NCI-H748 (cell line): Measurements from ENCODE around the gene CAMTA1.

Experiments
- DNase-seq: peaks from one replicate; lab custom pipeline; 2025; ENCODE audit not compliant: unreplicated experiment; lab: John Stamatoyannopoulos, UW

Gene CAMTA1

DNA sequence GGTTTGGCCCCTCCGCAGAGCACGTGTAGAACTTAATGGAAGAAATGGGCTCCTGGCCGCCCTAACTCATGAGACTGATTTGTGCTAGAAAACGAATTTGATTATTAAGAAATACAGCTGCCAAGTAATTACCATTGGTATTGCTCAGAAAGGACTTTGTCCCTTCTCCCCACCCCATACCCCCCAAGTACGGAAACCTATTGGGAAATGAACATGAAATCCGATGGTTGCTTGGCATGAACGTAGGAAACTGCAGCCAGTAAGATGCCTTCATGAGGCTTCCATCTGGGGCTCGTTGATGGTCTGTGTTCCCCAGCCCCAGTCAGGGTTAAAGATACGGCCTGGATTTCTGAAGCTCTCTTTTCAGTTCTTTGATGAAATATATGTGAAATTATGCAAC lies 1020.2 kb downstream of the CAMTA1 start:
- no peak for DNase-seq

DNA sequence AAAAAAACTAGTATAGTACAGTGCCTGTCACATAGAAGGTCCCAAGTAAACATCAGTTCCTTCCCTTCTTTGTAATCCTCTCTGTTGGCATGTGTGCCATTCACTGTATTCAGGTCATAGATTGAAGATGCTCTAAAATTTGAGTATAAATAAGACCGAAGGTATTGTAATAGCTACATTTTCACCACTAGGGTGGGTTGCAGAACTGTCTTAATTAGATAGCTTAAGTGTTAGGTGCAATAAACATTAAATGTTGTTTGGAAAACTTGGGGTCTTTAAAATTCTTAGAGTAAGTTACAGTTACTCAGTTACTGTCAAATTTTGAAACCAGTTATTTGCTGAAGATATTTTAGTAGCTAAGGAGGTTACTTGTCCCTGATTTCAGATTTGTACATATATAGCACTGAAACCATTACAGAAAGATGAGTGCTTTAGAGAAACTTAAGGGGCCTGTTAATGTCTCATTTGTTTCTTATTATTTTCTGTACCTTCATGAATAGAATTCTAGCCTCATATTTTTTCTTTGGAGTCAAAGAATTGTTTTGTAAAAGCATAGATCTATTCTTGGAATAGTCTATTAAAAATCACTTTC lies 1023.1 kb downstream of the CAMTA1 start:
- DNase-seq, result peak; percentile 5

DNA sequence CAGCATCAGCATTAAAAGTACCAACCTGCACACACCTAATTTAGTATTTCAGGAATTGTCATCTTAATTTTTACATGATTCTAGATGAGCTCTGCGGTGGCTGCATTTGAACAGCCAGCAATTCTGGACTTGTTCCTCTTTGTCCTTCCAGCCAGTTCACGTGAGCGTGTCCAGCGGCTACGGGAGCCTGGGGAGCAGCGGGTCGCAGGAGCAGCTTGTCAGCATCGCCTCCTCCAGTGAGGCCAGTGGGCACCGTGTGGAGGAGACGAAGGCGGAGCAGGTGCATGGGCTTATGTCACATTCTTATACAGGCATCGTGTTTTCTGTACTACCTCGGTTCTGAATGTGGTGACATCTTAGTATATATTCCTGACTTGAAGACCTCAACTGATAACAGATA lies 1024.5 kb downstream of the CAMTA1 start:
- DNase-seq, result no peak

DNA sequence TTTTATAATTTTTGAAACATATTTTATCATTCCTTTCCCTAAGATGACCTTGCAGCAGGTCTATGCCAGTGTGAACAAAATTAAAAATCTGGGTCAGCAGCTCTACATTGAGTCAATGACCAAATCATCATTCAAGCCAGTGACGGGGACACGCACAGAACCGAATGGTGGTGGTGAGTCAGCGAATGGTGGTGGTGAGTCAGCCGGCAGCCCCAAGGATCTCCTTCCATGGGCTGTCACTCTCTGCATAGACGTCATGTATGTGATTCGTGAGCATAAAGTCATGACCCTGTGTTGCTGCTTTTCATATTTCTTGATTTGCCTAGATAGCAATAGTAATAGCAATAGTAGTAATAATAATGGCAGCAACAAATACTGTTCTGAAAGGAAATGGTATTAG lies 1025.1 kb downstream of the CAMTA1 start:
- DNase-seq, result no peak

DNA sequence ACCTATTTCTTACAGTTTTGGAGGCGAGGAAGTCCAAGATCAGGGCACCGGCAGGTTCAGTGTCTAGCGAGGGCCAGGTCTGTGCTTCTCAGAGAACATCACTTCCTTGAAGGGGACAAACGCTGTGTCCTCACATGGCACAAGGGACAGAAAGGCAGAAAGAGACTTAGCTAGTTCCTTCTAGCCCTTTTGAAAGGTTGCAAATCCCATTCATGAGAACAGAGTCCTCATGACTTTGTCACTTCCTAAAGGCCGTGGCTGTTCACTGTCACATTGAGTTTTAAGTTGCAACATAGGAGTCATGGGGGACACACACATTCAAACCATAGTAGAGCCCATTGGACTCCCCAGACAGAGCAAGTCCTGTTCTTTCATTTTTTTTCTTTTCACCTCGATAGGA lies 1026.2 kb downstream of the CAMTA1 start:
- no peak for DNase-seq

DNA sequence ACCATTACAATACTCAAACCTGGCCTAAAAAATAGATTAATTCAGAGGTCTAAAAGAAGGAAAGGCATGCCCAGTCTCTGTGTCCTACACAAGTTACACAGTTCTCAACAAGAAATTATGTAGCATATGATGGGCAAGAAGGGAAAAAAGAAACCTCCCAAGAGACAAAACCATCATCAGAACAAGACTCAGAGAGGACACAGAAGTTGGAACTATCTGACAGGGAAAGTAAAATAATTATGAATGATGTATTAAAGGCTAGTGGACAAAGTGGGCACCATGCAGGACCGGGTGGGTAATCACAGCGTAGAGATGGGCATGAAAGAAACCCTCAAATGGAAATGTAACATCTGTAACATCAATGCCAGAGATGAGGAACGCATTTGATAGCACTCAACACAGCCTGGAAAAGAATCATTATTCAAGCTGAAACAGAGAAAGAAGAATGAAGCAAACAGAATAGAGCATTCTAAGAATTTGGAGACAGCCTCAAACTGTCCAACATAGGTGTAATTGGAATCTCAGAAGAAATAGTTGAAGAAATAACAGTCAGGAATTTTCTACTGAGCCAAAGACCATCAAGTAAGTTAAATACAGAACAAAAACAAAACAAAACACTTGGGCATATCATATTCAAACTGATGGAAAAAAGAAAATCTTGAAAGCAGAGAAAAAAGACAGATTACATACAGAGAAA lies 1028.6 kb downstream of the CAMTA1 start:
- no peak for DNase-seq
